Activated CD4-positive, alpha-beta T cell treated with anti-CD3 and anti-CD28 coated beads, Interleukin-2, amount 50 U/mL, for 1 hour (primary cell): ENCODE measurements around the gene HARBI1.
"Not testable (repeated sequence)": the region's sequence is repeated elsewhere in the genome, so short reads cannot be mapped to it uniquely, and the experiment has no call there.

Experiments
- DNase-seq: peaks from one replicate; pipeline ENCODE4 v3.0.0-alpha.2; 2020

Gene HARBI1

GRCh38 chr11:46594785-46595184 lies 22.2 kb downstream of the HARBI1 start:
- DNase-seq: no peak

- DNase-seq: no peak
Observed at GRCh38 chr11:46594374-46594700, 22.7 kb downstream of the HARBI1 start.

DNA sequence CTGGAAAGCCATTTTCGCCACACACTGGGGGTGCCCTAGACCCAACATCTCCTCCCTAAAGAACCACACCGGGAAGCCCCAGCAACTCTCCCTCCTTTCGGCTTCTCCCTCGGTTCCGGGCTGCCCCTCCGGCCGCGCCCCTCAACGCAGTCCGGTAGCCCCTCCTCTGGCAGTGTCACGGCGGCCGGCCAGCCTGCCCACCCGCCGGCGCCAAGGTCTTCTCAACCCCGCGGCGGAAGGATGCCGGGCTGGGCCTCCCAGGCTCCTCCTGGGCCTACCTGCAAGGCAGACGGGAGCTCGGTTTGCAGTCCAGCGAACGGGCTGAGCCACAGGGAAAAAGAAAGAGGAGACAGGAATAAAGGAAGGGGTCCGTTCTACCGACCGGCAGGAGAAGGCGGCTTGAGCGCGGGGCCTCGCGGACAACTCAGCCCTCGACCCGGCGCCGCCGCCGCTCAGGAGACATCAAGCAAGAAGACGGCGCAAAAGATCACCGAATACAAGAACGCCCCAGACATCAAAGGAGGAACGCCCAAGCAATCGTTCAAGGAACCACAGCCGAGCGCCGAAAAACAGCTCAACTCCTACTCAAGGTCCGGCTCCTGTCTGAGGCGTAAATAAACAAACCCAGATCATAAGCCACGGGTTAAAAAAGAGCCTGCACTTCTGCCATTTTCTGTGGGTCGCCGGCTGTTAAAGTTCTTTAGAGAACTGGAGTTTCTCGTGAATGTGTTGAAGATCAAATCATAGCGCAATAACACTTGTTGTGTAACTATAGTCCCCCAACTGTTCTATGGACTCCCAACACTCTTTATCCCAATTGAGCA lies 23.3 kb downstream of the HARBI1 start, which contains the start of gene AMBRA1:
TSS of gene AMBRA1 (minus strand) at position 474 of the 824 bp plus-strand sequence. CDS start 45,643 bp downstream, outside the sequence.
- DNase-seq: peak; percentile 78

DNA sequence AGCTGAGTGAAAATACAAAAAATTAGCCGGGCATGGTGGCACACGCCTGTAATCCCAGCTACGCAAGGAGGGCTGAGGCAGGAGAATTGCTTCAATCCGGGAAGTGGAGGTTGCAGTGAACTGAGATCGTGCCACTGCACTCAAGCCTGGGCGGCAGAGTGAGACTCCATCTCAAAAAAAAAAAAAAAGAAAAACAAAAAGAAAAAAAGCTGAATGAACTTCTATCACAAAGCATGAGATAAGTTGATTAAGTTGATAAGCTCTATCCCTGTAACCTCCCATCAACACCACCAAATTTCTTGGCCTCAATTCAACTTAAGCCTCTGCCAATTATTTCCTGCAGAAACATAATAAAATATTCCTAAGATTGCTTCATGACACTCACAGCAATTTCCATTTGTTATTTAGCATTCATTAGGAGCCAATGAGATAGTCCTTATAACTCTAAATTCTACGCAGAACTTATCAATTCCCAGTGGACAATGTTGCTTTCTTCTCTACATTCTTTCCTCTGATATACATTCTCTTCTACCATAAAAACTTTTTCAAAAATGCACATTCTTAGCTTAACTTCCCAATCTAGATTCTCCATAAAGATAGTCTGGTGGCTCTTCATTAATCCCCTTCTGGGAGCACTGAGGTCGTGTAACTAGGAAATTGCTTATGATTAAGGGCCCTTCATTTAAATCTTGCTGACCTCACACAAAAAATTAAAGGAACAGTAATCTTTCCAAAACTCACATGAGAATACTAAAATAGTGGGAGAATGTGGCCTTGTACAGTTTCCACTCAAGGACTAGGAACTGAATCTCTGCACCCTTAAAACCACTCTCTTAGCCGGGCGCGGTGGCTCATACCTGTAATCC lies 26.1 kb downstream of the HARBI1 start:
- no peak for DNase-seq

GRCh38 chr11:46588915-46589314 lies 28.1 kb downstream of the HARBI1 start:
- no peak for DNase-seq

- no peak for DNase-seq
Observed at GRCh38 chr11:46588131-46588530, 28.9 kb downstream of the HARBI1 start.

GRCh38 chr11:46583513-46583912 lies 33.5 kb downstream of the HARBI1 start:
- DNase-seq: not testable (repeated sequence)

- no peak for DNase-seq
Observed at GRCh38 chr11:46582588-46582987, 34.4 kb downstream of the HARBI1 start.

- no peak for DNase-seq
Observed at GRCh38 chr11:46577058-46577457, 40.0 kb downstream of the HARBI1 start.

DNA sequence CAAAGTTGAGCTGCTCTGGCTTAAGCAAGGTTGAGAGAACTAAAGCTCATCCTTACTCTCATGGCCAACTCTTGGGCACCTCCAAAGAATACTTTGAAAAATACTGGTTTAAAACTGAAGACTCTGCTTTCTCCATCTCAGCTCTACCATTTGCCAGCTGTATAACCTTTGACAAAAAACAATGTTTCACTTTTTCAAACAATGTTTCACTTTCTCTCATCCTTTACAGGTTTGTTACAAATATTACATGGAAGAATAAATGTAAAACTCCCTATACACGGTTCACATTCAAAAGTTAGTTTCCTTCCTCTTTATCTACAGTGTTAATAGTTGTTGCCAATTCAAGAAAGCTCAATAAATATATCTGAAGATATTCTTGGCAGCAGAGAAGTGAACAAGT lies 42.4 kb downstream of the HARBI1 start:
- no peak for DNase-seq

DNA sequence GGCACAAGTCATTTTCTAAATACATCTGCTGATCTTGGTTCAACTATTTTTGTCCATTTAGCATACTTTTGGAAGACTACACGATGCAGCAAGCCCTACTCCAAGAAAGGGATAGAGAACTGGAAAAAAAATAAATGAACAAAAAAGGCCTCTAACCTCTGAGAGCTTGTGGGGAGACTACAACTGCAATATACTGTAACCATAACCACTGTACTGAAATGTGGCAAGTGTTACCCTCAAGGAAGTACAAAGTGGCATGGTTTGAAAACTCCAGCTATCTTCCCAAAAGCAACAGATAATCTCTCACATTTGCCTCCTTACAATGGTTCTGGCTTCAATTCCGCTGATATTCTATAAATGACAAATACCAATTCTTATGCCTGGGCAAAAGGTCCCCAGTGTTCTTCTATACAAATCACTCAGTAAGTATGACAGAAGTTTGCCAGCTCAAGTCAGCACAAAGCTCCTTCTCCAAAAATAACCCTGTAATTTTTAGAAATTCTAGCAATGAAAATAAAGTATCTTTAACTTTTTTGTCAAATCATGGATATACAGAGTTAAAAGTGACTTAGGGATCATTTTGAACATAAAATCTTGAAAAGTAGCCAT lies 46.1 kb downstream of the HARBI1 start:
- no peak for DNase-seq

- DNase-seq: no peak
Observed at GRCh38 chr11:46565232-46565840, 51.7 kb downstream of the HARBI1 start.

GRCh38 chr11:46564459-46564858 lies 52.6 kb downstream of the HARBI1 start:
- no peak for DNase-seq

- DNase-seq: no peak
Observed at GRCh38 chr11:46562527-46562926, 54.5 kb downstream of the HARBI1 start.

GRCh38 chr11:46560300-46560991 lies 56.6 kb downstream of the HARBI1 start:
- DNase-seq: no peak

GRCh38 chr11:46559815-46560214 lies 57.2 kb downstream of the HARBI1 start:
- DNase-seq: no peak

GRCh38 chr11:46557684-46558151 lies 59.3 kb downstream of the HARBI1 start:
- no peak for DNase-seq

- no peak for DNase-seq
Observed at GRCh38 chr11:46555267-46556054, 61.6 kb downstream of the HARBI1 start.

GRCh38 chr11:46554213-46555147 lies 62.5 kb downstream of the HARBI1 start:
- DNase-seq: no peak

DNA sequence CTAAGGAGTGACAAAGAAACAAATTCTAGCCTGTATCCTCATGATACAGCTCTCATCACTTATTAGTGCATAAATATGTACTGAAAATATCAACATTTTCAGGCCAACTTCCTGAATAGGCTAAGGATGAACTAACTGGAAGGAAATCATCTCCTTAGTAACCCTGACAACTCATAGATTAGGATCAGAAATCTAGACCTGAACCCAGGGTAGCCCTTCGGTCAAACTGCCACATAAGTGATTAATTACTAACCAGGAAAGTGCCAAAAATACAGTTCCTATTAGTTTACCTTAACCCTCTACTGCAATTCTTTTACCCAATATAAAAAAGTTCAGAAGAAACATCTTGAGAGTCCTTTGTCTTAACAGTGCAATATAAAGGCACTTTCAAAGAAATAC lies 63.2 kb downstream of the HARBI1 start:
- DNase-seq: no peak
